HepG2 (cell line): ENCODE data around the gene IPP. TPM values are rescaled to one million over a fixed set of nuclear protein-coding genes. Genes with fewer than 3 reads are reported as not detected.

ENCODE experiments used
- ATAD3A ChIP-seq: sonication (generic); formaldehyde crosslinking; IDR thresholded peaks from 2 replicates; pipeline ENCODE4 v1.4.0; 2020; ENCODE audit warnings: missing genetic modification reagents
- ATF4 ChIP-seq, 2 experiments: fragments of 450-650 bp in 1 of 2; sonication (generic) in 1 of 2; formaldehyde crosslinking; IDR thresholded peaks; 2 replicates each; pipeline versions ENCODE4 v1.5.0 to v1.8.0; 2020 to 2022; ENCODE audit warnings: mild to moderate bottlenecking in 1 of 2, missing genetic modification reagents in 1 of 2
- ELF3 ChIP-seq: IDR thresholded peaks from 2 replicates; pipeline ENCODE4 v1.6.1; 2016; ENCODE audit warnings: missing genetic modification reagents, missing compliant biosample characterization
- ELF4 ChIP-seq: sonication (generic); formaldehyde crosslinking; IDR thresholded peaks from 2 replicates; pipeline ENCODE4 v1.5.0; 2020; ENCODE audit warnings: missing genetic modification reagents, mild to moderate bottlenecking, moderate library complexity, borderline replicate concordance
- ESRRA ChIP-seq: sonication (generic); formaldehyde crosslinking; IDR thresholded peaks from 2 replicates; pipeline ENCODE4 v1.5.1; 2020; ENCODE audit warnings: mild to moderate bottlenecking, low read depth, missing genetic modification reagents
- GABPB1 ChIP-seq: IDR thresholded peaks from 2 replicates; pipeline ENCODE4 v1.6.1; 2016; ENCODE audit warnings: mild to moderate bottlenecking, missing genetic modification reagents, moderate library complexity, missing compliant biosample characterization
- GFI1 ChIP-seq: sonication (generic); formaldehyde crosslinking; IDR thresholded peaks from 2 replicates; pipeline ENCODE4 v1.5.0; 2020; ENCODE audit warnings: missing genetic modification reagents, mild to moderate bottlenecking, borderline replicate concordance
- HCFC1 ChIP-seq: fragments of 150-350 bp; IDR thresholded peaks from 2 replicates; pipeline ENCODE4 v1.6.1; 2014; ENCODE audit warnings: low read depth, low read length
- HOMEZ ChIP-seq: IDR thresholded peaks from 2 replicates; pipeline ENCODE4 v1.6.1; 2016; ENCODE audit warnings: low read depth
- IRF2 ChIP-seq: IDR thresholded peaks from 2 replicates; pipeline ENCODE4 v1.6.1; 2018; ENCODE audit warnings: missing genetic modification reagents, missing compliant biosample characterization
- MTERF4 ChIP-seq: sonication (generic); formaldehyde crosslinking; IDR thresholded peaks from 2 replicates; pipeline ENCODE4 v1.8.0; 2023; ENCODE audit warnings: mild to moderate bottlenecking, missing genetic modification reagents
- MYPOP ChIP-seq: sonication (generic); formaldehyde crosslinking; IDR thresholded peaks from 2 replicates; pipeline ENCODE4 v1.8.1; 2023; ENCODE audit warnings: mild to moderate bottlenecking, moderate library complexity, missing genetic modification reagents
- NFYC ChIP-seq: IDR thresholded peaks from 2 replicates; pipeline ENCODE4 v1.6.1; 2016; ENCODE audit warnings: missing genetic modification reagents, missing compliant biosample characterization
- NKX3-1 ChIP-seq: sonication (generic); formaldehyde crosslinking; IDR thresholded peaks from 2 replicates; pipeline ENCODE4 v1.5.0; 2020; ENCODE audit warnings: missing genetic modification reagents
- PATZ1 ChIP-seq: sonication (generic); formaldehyde crosslinking; IDR thresholded peaks from 2 replicates; pipeline ENCODE4 v1.4.0; 2020; ENCODE audit warnings: missing genetic modification reagents
- RARA ChIP-seq: IDR thresholded peaks from 2 replicates; pipeline ENCODE4 v1.6.1; 2016; ENCODE audit warnings: missing genetic modification reagents, missing compliant biosample characterization
- RFXAP ChIP-seq: sonication (generic); formaldehyde crosslinking; IDR thresholded peaks from 2 replicates; pipeline ENCODE4 v1.4.0; 2020; ENCODE audit warnings: missing genetic modification reagents, borderline replicate concordance
- SIX4 ChIP-seq: sonication (generic); formaldehyde crosslinking; IDR thresholded peaks from 2 replicates; pipeline ENCODE4 v1.4.0; 2020; ENCODE audit warnings: missing genetic modification reagents
- SMC3 ChIP-seq: IDR thresholded peaks from 2 replicates; pipeline ENCODE4 v1.6.1; 2011; ENCODE audit warnings: low read length, improper control_type of control experiment
- SNAI1 ChIP-seq: sonication (generic); formaldehyde crosslinking; IDR thresholded peaks from 2 replicates; pipeline ENCODE4 v1.5.0; 2020; ENCODE audit warnings: mild to moderate bottlenecking, missing genetic modification reagents, borderline replicate concordance
- SYNCRIP ChIP-seq: fragments of 200-400 bp; formaldehyde crosslinking; IDR thresholded peaks from 2 replicates; pipeline ENCODE4 v1.6.1; 2018; ENCODE audit warnings: mild to moderate bottlenecking, low read depth, low read length; ENCODE audit not compliant: insufficient read depth
- TOE1 ChIP-seq: sonication (generic); formaldehyde crosslinking; IDR thresholded peaks from 2 replicates; pipeline ENCODE4 v1.4.0; 2020; ENCODE audit warnings: mild to moderate bottlenecking, missing genetic modification reagents
- ZNF510 ChIP-seq: sonication (generic); formaldehyde crosslinking; IDR thresholded peaks from 2 replicates; pipeline ENCODE4 v1.4.0; 2020; ENCODE audit warnings: low read depth, mild to moderate bottlenecking, missing genetic modification reagents
- ZNF644 ChIP-seq: IDR thresholded peaks from 2 replicates; pipeline ENCODE4 v1.6.1; 2016; ENCODE audit warnings: low read depth
- polyA plus RNA-seq, 8 experiments: library from polyadenylated mRNA; depleted of rRNA in 3 of 8; stranded (reverse) in 7 of 8; unstranded in 1 of 8; fragments of >200 nt; fragmentation: Illumina TruSeq in 4 of 8; extraction: Trizol in 4 of 8; gene quantifications; 2 replicates each; pipeline versions ENCODE4 v1.2.1 to v1.2.3, GENCODE V29; 2011 to 2016; ENCODE audit warnings: low read depth in 4 of 8, missing spikeins in 1 of 8, mixed read lengths in 1 of 8; ENCODE audit not compliant: insufficient read depth in 1 of 8
- total RNA-seq, 5 experiments: library from RNA; depleted of rRNA; stranded (reverse); fragments of >200 nt; fragmentation: Illumina TruSeq; extraction: Trizol; gene quantifications; 2 replicates each; pipeline ENCODE4 v1.2.3, GENCODE V29; 2016; ENCODE audit warnings: low read depth in 1 of 5

The IPP gene
- total and polyA plus RNA-seq, 2 of the 13 experiments (the other 11 are each of a cell fraction or from before 2014, with no cell fraction given) = 3.0 to 9.7 TPM

GRCh38 chr1:45687014-45687753 is 63.3 kb downstream of the IPP start (continued):
- TF ChIP-seq SIX4 (CRISPR knock-in tag) (peak; percentile 53; the same call in 1 of the 2 replicates), HOMEZ (CRISPR knock-in tag) (0 out of 2 replicates have a peak, but pooled peaks have one; percentile 44), GFI1 (CRISPR knock-in tag) (no peak; the same call in 1 of the 2 replicates), ELF4 (CRISPR knock-in tag) (0 out of 2 replicates have a peak, but pooled peaks have one; percentile 42), RARA (CRISPR knock-in tag) (peak; percentile 4; the same call in 1 of the 2 replicates), PATZ1 (CRISPR knock-in tag) (peak; percentile 22), MTERF4 (CRISPR knock-in tag) (no peak; the same call in 1 of the 2 replicates), SNAI1 (CRISPR knock-in tag) (peak; percentile 51; the same call in 1 of the 2 replicates), ZNF510 (peak; percentile 8; the same call in 1 of the 2 replicates), MYPOP (0 out of 2 replicates have a peak, but pooled peaks have one; percentile 6), SYNCRIP (no peak), TOE1 (CRISPR knock-in tag) (no peak; the same call in 1 of the 2 replicates), SMC3 (peak; percentile 1; the same call in 1 of the 2 replicates), ZNF644 (CRISPR knock-in tag) (no peak), HCFC1 (peak; percentile 96), ATAD3A (CRISPR knock-in tag) (no peak), ELF3 (CRISPR knock-in tag) (peak; percentile 60; the same call in 1 of the 2 replicates), IRF2 (peak; percentile 55), NKX3-1 (CRISPR knock-in tag) (peak; percentile 10; the same call in 1 of the 2 replicates), GABPB1 (CRISPR knock-in tag) (peak; percentile 92), ESRRA (CRISPR knock-in tag) (0 out of 2 replicates have a peak, but pooled peaks have one; percentile 30), NFYC (CRISPR knock-in tag) (peak; percentile 78), ATF4 (CRISPR knock-in tag; IDR thresholded peaks at IDR 0.05) (peak in 1 of 2 experiments; percentile 30; a peak in 1 of 4 replicates), RFXAP (CRISPR knock-in tag) (peak; percentile 19; the same call in 1 of the 2 replicates)
